HG02623 (cell line): Measurements from ENCODE around the gene PRR15L.

Experiments used
- ATAC-seq: cut with Tn5 transposase; IDR thresholded peaks from one replicate; pipeline ENCODE4 v1.9.1; 2021; ENCODE audit warnings: moderate library complexity; ENCODE audit not compliant: unreplicated experiment

The PRR15L gene

DNA sequence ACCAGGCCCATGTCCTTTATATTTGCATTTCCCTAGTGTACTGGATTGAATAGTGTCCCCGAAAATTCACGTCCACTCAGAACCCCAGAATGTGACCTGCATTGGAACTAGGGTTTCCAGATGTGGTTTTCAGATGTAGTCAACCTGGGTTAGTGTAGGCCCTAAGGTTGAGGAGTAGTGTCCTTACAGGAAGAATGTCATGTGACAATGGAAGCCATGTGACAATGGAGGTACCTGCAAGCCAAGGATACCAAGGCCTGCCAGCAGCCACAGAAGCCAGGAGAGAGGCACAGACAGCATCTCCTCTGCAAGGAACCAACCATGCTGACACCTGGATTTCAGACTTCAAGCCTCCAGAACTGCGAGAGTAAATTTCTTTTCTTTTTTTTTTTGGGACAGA, 5.2 kb upstream of the PRR15L start:
- ATAC-seq: no peak

DNA sequence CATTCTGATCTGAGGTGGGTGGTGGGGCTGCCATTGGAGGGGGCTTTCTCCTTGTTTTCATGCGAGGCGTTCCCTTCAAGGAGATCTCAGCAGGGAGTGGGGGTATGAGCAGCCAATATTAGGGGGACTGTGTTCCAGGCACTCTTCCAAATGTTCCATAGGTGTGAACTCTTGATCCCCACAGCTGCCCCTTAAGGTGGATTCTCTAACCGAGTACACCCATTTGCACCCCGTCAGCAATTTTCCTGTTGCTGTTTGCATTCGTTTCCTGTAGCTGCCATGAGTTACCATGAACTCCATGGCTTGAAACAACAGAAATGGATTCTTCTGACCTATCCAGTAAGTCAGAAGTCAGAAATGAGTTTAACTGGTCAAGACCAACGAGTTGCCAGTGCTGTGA, 3.7 kb upstream of the PRR15L start:
- ATAC-seq: no peak

GRCh38 chr17:47959825-47960655, 2.4 kb upstream of the PRR15L start:
- no peak for ATAC-seq

- ATAC-seq: no peak
Measured at GRCh38 chr17:47956791-47957590, 692 bp downstream of the PRR15L start.

DNA sequence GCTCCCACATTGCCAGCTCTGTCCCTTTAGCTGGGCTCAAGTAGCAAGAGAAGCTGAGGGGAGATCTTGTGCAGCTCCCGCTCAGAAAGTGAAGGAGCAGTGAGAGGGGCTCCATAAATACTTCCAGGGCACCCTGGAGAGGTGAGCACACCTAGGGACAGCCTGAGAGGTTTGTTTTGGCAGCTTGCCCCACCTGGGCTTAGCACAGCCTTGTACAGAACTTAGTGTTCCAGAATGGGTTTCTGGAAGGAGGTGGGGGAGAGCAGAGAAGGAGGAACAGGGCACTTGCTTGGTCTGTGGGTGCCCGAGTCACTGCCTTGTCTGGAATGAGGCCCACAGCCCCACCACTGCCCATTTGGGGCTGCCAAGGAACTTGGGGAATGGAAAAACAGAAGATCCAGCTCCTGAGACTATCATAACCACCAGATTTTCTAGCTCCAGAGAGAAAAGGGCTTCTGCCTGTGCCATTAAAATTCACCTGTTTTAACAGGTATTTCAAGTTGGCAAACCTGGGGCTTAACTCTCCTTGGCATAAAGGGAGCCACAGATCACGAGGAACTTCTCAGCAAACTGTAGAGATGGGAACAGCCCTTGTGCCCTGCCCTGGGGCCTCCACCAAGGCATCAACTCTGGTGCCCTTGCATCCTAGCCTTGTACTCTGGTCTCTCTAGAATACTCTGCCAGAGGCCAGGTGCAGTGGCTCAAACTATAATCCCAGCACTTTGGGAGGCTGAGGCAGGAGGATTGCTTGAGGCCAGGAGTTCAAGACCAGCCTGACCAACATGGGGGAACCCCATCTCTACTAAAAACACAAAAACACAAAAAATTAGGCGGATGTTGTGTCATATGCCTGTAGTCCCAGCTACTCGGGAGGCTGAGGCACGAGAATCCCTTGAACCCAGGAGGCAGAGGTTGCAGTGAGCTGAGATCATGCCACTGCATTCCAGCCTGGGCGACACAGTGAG, 1.9 kb downstream of the PRR15L start:
- no peak for ATAC-seq

GRCh38 chr17:47953909-47954308, 3.8 kb downstream of the PRR15L start:
- ATAC-seq: no peak

DNA sequence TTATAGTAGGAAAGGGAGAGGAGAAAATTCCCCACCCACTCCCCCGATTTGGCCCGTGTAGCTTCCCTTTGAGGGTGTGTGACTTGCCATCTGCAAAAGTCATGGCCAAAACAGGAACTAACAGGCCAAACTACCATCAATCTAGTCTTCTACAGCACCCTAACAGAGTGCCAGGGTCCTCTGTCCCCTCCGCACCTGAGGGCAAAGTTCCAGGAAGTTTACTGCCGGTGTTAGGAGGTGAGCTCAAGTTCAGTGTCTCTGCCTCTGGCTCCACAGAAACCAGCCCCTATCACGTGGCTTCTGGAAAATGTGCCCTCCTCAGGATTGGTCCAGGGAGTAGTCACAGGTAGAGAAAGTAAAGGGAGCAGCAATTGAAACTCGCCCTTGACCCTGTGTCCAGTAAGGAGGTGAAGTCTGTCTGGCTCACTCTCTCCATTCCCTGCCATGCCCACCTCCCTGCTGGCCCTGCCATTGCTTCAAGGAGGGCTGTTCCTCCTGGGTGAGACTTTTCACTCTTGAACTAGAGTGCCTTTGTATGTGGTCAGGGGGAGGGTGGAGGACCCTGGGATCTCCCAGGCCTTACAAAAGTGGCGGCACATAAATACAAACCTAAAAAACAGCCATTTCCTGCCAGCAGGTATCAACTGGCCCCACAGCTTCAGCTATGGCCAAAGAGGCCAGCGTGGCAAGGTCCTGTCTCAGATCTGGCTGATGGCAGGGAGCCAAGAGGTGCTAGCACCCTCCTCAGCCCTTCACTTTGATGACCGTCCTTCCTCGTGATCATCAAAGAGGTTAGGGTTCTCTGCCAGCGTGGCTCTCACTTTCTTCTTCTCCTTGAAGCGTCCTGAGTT, 5.3 kb downstream of the PRR15L start:
- ATAC-seq: no peak

DNA sequence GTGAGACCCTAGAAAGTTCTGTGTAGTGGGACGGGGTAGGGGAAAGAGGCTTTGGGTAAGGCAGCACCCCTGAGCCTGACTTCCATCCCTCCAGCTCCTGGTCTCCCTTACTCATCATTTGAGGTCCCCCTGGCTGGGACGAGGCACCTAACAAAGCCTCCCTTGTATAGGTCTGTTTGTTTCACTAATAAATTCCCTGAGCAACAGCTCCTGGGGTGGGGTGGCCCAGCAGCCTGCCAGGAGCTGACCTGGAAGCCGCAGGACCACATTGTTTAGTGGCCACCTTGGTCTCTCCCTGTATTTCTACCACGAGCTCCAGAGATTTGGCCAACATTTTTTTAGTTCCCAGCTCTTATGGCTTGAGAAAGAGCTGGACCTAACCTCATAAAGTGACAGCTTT, 7.2 kb downstream of the PRR15L start:
- ATAC-seq: no peak

- ATAC-seq: no peak
Measured at GRCh38 chr17:47949946-47950345, 7.7 kb downstream of the PRR15L start.

GRCh38 chr17:47949197-47949759, 8.4 kb downstream of the PRR15L start:
- peak; percentile 59 for ATAC-seq

DNA sequence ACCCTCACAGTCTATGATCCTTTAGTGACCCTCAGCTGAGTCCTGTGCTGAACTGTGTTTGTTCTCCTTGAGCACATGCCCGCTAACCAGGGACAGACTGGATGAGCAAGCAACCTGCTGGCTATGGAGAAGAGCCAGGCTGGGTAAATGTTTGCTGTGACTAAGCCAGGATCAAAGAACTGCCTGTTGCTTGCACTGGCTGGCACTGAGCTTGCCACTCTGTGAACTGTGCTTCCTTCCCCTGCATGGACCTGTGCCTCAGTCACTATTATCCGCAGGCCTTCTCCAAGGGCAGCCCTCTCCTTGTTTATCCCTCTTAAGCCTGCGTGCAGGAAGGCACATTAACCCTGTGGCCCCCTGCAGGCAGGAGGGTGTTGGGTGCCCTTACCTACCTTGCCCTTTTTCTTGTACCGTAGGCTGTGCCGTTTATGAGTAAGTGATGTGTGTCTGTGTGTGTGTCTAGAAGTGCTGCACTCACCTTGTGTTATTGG, 8.9 kb downstream of the PRR15L start:
- no peak for ATAC-seq

DNA sequence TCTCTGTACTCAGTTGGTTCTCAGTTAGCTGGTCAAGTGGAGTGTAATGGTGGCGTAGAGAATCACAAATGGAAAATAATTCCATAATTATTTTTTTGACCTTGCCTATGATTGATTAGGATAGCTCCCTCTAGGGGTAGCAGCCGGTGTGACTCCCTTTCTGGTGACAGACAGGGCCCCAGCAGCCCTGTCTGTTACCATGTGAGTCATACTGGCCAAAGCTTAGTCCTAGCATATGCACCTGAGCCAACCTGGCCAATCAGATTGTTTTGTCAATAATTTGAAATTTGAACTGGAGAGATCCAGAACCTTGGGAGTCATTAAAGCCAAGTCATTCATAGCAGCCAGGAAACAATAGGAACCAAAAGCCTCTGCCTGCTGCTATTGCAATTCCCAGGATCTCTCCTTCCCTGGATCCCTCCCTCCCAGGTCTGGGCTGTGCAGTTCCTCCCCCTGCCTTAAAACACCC, 10.7 kb downstream of the PRR15L start:
- no peak for ATAC-seq

- no peak for ATAC-seq
Measured at GRCh38 chr17:47946516-47946915, 11.2 kb downstream of the PRR15L start.

- ATAC-seq: no peak
Measured at GRCh38 chr17:47945529-47946508, 11.9 kb downstream of the PRR15L start.

DNA sequence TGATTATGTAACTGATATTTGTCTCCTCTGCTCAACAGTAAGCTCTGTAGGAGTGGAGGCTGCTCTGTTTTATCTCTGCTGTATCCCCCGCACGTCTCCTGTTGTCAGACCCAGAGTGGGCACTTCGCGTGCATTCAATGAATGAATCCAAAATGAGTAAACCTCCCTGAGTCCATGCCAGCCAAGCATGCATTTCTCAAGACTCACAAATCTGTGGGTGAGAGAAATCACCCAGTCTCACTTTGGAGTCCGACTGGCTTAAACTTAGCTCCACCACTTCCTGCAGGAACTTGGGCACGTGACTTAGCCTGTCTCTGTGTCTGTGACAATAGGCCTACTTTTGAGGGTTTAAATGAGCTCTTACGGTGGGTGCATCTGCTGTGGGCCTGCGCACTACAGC, 12.6 kb downstream of the PRR15L start:
- ATAC-seq: no peak

- ATAC-seq: no peak
Measured at GRCh38 chr17:47942568-47942967, 15.1 kb downstream of the PRR15L start.

DNA sequence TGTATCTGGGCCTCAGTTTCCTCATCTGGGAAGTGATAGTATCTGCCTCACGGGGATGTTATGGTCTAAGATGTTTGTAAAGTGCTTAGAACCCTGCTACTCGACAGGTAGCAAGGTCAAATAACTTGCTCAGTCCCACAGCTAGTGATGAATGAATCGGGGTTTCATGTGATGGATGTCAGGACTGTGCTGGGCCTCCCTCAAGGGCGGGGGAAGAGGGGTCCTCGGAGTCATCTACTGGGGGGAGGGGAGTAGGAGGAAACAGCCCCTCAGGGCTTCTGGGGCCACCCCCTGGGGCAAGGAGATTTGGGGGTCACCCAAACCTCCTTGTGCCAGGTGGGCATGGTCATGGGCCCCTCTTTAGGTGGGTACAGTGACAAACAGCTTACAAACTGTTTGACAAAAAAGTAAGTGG, 15.6 kb downstream of the PRR15L start:
- ATAC-seq: no peak
